ENCODE measurements around the gene STARD6. TPM values are rescaled to one million over a fixed set of nuclear protein-coding genes. Genes with fewer than 3 reads are reported as not detected.
"Not testable (repeated sequence)": the region's sequence is repeated elsewhere in the genome, so short reads cannot be mapped to it uniquely, and the experiment has no call there.

The STARD6 gene
- total RNA-seq, 3 donors from 2014 or later, result not detected

GRCh38 chr18:54303408-54303807 is 54.2 kb downstream of the STARD6 start:
- Histone ChIP-seq H3K36me3 (no peaks in the 10 kb centered on the region), H3K27me3 (no peaks in the 10 kb centered on the region), H3K9me3 (peaks cover 4 to 34% of the 10 kb centered on the region in 2 donors), H3K4me1 (no peaks in the 10 kb centered on the region), H3K4me3 (no peak overlapping the region), H3K27ac (no peak overlapping the region)
- TF ChIP-seq CTCF (IDR thresholded peaks at IDR 0.05) (no peak), POLR2AphosphoS5 (IDR thresholded peaks at IDR 0.05) (no peak), POLR2A (IDR thresholded peaks at IDR 0.05) (no peak)
- intact Hi-C loops (cut with DNase I; ENCODE audit: low total_unique reads), result no loop called here
- no peak for DNase-seq (ENCODE audit: low spot score in 2 of 2)

- H3K27me3 ChIP-seq; H3K27ac ChIP-seq; H3K4me3 ChIP-seq; intact Hi-C loops (cut with DNase I; ENCODE audit: low total_unique reads); DNase-seq (ENCODE audit: low spot score in 2 of 2); H3K36me3 ChIP-seq; H3K4me1 ChIP-seq: not testable (repeated sequence)
- peaks cover 4 to 34% of the 10 kb centered on the region in 2 donors for H3K9me3 ChIP-seq
Measured at GRCh38 chr18:54298991-54299390, 58.7 kb downstream of the STARD6 start.

- intact Hi-C loops (cut with DNase I; ENCODE audit: low total_unique reads), result no loop called here
- H3K27me3 ChIP-seq, result no peaks in the 10 kb centered on the region
- TF ChIP-seq CTCF (IDR thresholded peaks at IDR 0.05) (no peak), POLR2AphosphoS5 (IDR thresholded peaks at IDR 0.05) (no peak), POLR2A (IDR thresholded peaks at IDR 0.05) (no peak)
- H3K9me3 ChIP-seq, result peaks cover 4 to 23% of the 10 kb centered on the region in 2 donors
- H3K4me3 ChIP-seq, result no peak overlapping the region
- no peaks in the 10 kb centered on the region for H3K4me1 ChIP-seq
- no peak overlapping the region for H3K27ac ChIP-seq
- peaks cover 4% of the 10 kb centered on the region for H3K36me3 ChIP-seq
- DNase-seq (ENCODE audit: low spot score in 2 of 2), result no peak
Measured at GRCh38 chr18:54296062-54296461, 61.6 kb downstream of the STARD6 start.

- no peak overlapping the region for H3K4me3 ChIP-seq
- H3K36me3 ChIP-seq, result peaks cover 9% of the 10 kb centered on the region
- DNase-seq (ENCODE audit: low spot score in 2 of 2), result no peak
- H3K27ac ChIP-seq, result no peak overlapping the region
- no peaks in the 10 kb centered on the region for H3K27me3 ChIP-seq
- H3K9me3 ChIP-seq, result peaks cover 0 to 14% of the 10 kb centered on the region in 2 donors
- H3K4me1 ChIP-seq, result no peaks in the 10 kb centered on the region
- no peak for TF ChIP-seq POLR2A (IDR thresholded peaks at IDR 0.05)
- no peak for TF ChIP-seq POLR2AphosphoS5 (IDR thresholded peaks at IDR 0.05)
- TF ChIP-seq CTCF (IDR thresholded peaks at IDR 0.05), result no peak
- intact Hi-C loops (cut with DNase I; ENCODE audit: low total_unique reads), result no loop called here
Measured at GRCh38 chr18:54294274-54294673, 63.4 kb downstream of the STARD6 start.

GRCh38 chr18:54284981-54285785 is 72.5 kb downstream of the STARD6 start:
- Histone ChIP-seq H3K27me3 (no peaks in the 10 kb centered on the region), H3K27ac (no peak overlapping the region), H3K4me3 (no peak overlapping the region), H3K36me3 (peaks cover 10% of the 10 kb centered on the region), H3K4me1 (no peaks in the 10 kb centered on the region), H3K9me3 (peaks cover 0 to 21% of the 10 kb centered on the region in 2 donors)
- DNase-seq (ENCODE audit: low spot score in 2 of 2), result no peak
- intact Hi-C loops (cut with DNase I; ENCODE audit: low total_unique reads), result no loop called here
- TF ChIP-seq CTCF (IDR thresholded peaks at IDR 0.05), result no peak
- TF ChIP-seq POLR2A (IDR thresholded peaks at IDR 0.05), result no peak
- TF ChIP-seq POLR2AphosphoS5 (IDR thresholded peaks at IDR 0.05), result no peak

Measured in breast epithelium (tissue), 4 donors.